Measurements from ENCODE around the gene RGS1. TPM values are rescaled to one million over a fixed set of nuclear protein-coding genes. Genes with fewer than 3 reads are reported as not detected.

RGS1 gene
- total and polyA plus RNA-seq, 4 donors = 13.1 to 107 (median 15.3) TPM

DNA sequence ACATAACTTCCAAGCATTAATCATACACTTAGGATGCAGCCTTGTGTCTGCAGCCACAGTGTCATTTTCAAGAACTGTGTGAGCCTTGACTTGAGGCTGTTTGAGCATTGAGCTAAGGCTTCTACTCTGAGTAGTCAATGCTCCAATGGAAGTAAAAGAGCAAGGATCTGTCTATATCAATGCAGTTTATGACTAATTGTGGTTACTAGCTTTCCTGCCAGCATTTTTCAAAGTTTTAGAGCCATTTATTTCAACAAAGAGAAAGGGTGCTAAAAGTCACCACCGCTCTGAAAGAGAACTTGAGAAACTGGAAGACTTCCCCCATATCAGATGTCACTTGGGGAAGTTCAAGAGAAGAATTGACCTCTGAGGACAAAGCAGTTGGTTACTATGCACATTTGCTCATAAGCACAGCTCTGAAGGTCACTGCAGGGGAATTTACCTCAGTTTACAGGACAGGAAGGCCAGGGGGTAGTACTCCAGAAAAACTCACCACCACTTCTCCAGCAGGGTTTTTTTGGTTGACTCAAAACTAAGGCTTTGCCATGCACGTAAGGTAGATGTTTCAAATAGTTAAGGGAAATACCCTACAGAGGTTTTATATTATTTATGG is 24.5 kb upstream of the RGS1 start:
- no peak overlapping the region for H3K4me3 ChIP-seq (ENCODE audit: low read depth, low read length)
- DNase-seq (ENCODE audit: low read depth in 4 of 6, low spot score in 6 of 6) = no peak
- H3K9me3 ChIP-seq (ENCODE audit: control insufficient read depth, insufficient read depth, low read length) = no peaks in the 10 kb centered on the region
- WGBS (ENCODE audit: insufficient coverage) = no CpG with 5 or more reads among the region's 2 CpGs
- H3K36me3 ChIP-seq (ENCODE audit: control insufficient read depth, insufficient read depth, low read length) = no peaks in the 10 kb centered on the region
- no peak overlapping the region for H3K27ac ChIP-seq (ENCODE audit: low read depth, low read length)
- H3K27me3 ChIP-seq (ENCODE audit: control insufficient read depth, insufficient read depth, low read length) = no peaks in the 10 kb centered on the region
- H3K4me1 ChIP-seq (ENCODE audit: control insufficient read depth, insufficient read depth, low read length) = no peaks in the 10 kb centered on the region

DNA sequence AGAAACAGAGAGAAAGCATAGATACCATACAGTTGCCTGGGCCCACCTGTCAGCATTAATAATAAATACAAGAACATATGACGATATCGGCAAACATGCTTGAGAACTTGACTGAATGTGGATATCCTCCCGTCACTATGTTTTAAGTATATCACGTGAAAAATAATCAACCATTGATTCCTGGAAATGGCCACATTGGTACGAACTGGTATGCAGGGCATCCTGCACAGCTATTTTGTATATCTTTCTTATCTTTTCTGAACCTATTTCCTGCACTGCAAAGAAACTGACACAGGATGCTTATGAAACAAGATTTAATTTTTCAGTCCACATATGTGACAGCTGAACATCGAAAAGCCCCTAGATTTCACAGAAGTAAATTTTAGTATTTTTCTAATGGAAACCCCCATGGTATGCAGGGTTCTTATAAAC is 22.8 kb upstream of the RGS1 start:
- Histone ChIP-seq H3K36me3 (ENCODE audit: control insufficient read depth, insufficient read depth, low read length) (no peaks in the 10 kb centered on the region), H3K9me3 (ENCODE audit: control insufficient read depth, insufficient read depth, low read length) (no peaks in the 10 kb centered on the region), H3K27me3 (ENCODE audit: control insufficient read depth, insufficient read depth, low read length) (no peaks in the 10 kb centered on the region), H3K4me3 (ENCODE audit: low read depth, low read length) (no peak overlapping the region), H3K4me1 (ENCODE audit: control insufficient read depth, insufficient read depth, low read length) (no peaks in the 10 kb centered on the region), H3K27ac (ENCODE audit: low read depth, low read length) (no peak overlapping the region)
- no peak for DNase-seq (ENCODE audit: low read depth in 4 of 6, low spot score in 6 of 6)
- 100% methylated on average over 3 of the region's 6 CpGs for WGBS (ENCODE audit: insufficient coverage)

DNA sequence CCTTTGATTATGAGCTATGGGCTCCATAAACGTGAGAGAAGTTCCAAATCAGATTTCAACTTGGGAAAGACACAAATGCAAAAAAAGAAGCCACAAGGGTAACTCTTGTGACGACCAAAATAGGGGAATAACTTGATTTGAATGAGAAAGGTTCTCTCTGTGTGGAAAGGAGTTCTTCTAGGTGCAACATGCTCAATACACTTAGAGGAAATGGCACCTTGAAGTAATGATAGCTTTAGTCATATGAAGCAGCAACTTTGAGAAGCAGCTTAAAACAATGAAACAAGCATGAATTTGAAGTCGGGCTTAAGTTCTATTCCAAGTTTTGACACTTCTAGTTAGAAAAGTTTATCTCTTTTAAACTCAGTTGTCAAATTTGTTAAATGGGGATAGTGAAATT is 21.8 kb upstream of the RGS1 start:
- H3K4me1 ChIP-seq (ENCODE audit: control insufficient read depth, insufficient read depth, low read length) = no peaks in the 10 kb centered on the region
- WGBS (ENCODE audit: insufficient coverage) = 76% methylated on average over 2 of the region's 3 CpGs
- H3K27ac ChIP-seq (ENCODE audit: low read depth, low read length) = no peak overlapping the region
- H3K4me3 ChIP-seq (ENCODE audit: low read depth, low read length) = no peak overlapping the region
- H3K9me3 ChIP-seq (ENCODE audit: control insufficient read depth, insufficient read depth, low read length) = no peaks in the 10 kb centered on the region
- H3K27me3 ChIP-seq (ENCODE audit: control insufficient read depth, insufficient read depth, low read length) = no peaks in the 10 kb centered on the region
- H3K36me3 ChIP-seq (ENCODE audit: control insufficient read depth, insufficient read depth, low read length) = no peaks in the 10 kb centered on the region
- no peak for DNase-seq (ENCODE audit: low read depth in 4 of 6, low spot score in 6 of 6)

DNA sequence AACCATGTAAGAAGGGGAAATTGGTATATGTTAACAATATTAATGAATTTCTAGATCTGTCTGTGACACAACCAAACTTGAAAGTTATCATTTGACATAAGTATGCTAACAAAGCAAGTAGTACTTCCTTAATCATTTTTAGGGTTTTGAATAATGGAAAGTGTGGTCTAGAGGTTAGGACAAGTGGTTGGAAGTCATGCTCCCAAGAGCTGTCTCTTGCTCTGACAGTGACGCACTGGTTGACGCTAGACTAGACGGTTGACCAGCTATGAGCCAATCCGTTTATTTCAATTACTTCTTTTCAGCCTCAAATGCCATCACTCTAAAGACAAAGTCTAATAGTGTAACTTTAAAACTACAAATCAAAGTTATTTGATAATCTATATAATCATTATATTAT is 20.7 kb upstream of the RGS1 start:
- H3K27me3 ChIP-seq (ENCODE audit: control insufficient read depth, insufficient read depth, low read length) = no peaks in the 10 kb centered on the region

DNA sequence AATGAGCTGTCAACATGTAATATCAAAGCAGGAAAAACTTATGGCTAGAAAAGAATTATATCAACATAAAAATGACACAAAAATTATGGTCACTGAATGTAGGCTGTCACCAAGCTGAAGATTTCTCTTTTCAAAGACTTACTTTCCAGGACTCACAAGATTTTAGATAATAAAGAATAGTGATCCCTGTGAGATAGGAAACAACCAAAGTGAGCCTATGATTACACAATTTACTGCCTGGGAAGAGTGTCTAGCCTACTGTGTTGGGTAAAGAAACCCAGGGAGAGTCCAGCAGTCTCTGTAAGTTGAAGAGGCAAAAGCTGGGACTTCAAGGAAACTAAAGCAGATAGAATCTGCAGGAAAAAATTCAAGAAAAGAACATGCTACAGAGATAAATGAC is 20.2 kb upstream of the RGS1 start:
- Histone ChIP-seq H3K4me3 (ENCODE audit: low read depth, low read length) (no peak overlapping the region), H3K27ac (ENCODE audit: low read depth, low read length) (no peak overlapping the region), H3K36me3 (ENCODE audit: control insufficient read depth, insufficient read depth, low read length) (no peaks in the 10 kb centered on the region), H3K27me3 (ENCODE audit: control insufficient read depth, insufficient read depth, low read length) (no peaks in the 10 kb centered on the region), H3K9me3 (ENCODE audit: control insufficient read depth, insufficient read depth, low read length) (no peaks in the 10 kb centered on the region), H3K4me1 (ENCODE audit: control insufficient read depth, insufficient read depth, low read length) (no peaks in the 10 kb centered on the region)
- no peak for DNase-seq (ENCODE audit: low read depth in 4 of 6, low spot score in 6 of 6)

More for the DNA sequence above, 20.7 kb upstream of the RGS1 start:
- no peak for DNase-seq (ENCODE audit: low read depth in 4 of 6, low spot score in 6 of 6)
- WGBS (ENCODE audit: insufficient coverage) = no CpG with 5 or more reads among the region's 4 CpGs
- H3K27ac ChIP-seq (ENCODE audit: low read depth, low read length) = no peak overlapping the region
- no peaks in the 10 kb centered on the region for H3K4me1 ChIP-seq (ENCODE audit: control insufficient read depth, insufficient read depth, low read length)
- H3K4me3 ChIP-seq (ENCODE audit: low read depth, low read length) = no peak overlapping the region
- no peaks in the 10 kb centered on the region for H3K36me3 ChIP-seq (ENCODE audit: control insufficient read depth, insufficient read depth, low read length)
- no peaks in the 10 kb centered on the region for H3K9me3 ChIP-seq (ENCODE audit: control insufficient read depth, insufficient read depth, low read length)

DNA sequence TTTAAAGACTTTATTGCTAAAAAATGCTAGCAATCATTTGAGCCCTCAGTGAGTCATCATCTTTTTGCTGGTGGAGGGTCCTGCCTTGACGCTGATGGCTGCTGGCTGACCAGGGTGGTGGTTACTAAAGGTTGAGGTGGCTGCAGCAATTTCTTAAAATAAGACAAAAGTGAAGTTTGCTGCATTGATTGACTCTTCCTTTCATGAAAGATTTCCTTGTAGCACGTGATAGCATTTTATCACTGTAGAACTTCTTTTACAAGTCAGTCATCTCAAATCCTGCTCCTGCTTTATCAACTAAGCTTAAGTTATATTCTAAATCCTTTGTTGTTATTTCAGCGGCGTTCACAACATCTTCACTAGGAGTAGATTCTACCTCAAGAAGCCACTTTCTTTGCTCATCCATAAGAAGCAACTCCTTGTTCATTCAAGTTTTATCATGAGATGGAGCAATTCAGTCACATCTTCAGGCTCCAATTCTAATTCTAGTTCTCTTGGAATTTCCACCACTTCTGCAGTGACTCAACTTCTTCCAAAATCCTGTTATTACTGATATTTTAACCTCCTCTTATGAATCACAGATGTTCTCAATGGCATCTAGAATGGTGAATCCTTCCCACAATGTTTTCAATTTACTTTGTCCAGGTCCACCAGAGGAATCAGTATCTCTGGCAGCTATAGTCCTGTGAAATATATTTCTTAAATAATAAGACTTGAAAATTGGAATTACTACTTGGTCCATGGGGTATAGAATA is 17.6 kb upstream of the RGS1 start:
- no peak for DNase-seq (ENCODE audit: low read depth in 4 of 6, low spot score in 6 of 6)
- Histone ChIP-seq H3K27me3 (ENCODE audit: control insufficient read depth, insufficient read depth, low read length) (no peaks in the 10 kb centered on the region), H3K4me3 (ENCODE audit: low read depth, low read length) (no peak overlapping the region), H3K4me1 (ENCODE audit: control insufficient read depth, insufficient read depth, low read length) (no peaks in the 10 kb centered on the region), H3K36me3 (ENCODE audit: control insufficient read depth, insufficient read depth, low read length) (no peaks in the 10 kb centered on the region), H3K27ac (ENCODE audit: low read depth, low read length) (no peak overlapping the region), H3K9me3 (ENCODE audit: control insufficient read depth, insufficient read depth, low read length) (no peaks in the 10 kb centered on the region)
- 100% methylated on average over 2 of the region's 4 CpGs for WGBS (ENCODE audit: insufficient coverage)

DNA sequence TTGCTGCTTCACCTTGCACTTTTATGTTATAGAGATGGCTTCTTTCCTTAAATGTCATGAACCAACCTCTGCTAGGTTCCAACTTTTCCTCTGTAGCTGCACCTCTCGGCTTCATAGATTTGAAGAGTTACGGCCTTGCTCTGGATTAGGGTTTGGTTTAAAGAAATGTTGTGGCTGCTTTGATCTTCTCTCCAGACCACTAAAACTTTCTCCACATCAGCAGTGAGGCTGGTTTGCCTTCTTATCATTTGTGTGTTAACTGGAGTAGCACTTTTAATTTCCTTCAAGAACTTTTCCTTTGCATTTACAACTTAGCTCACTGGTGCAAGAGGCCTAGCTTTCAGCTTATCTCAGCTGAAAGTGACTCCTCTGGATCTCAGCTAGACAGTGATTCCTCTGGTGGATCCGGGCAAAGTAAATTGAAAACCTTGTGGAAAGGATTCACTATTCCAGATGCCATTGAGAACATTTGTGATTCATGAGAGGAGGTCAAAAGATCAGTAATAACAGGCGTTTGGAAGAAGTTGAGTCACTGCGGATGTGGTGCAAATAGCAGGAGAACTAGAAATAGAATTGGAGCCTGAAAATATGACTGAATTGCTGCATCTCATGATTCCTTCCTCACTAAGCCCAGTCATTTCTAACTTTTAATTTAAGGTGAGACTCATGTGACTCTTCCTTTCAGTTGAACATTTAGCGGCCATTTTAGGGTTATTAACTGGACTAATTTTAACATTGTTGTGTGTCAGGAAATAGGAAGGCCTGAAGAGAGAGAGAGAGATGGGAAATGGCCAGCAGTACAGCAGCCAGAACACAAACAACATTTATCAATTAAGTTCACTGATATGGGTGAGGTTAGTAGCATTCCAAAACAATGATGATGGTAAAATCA is 16.2 kb upstream of the RGS1 start:
- 100% methylated on average over 2 of the region's 6 CpGs for WGBS (ENCODE audit: insufficient coverage)
- H3K27me3 ChIP-seq (ENCODE audit: control insufficient read depth, insufficient read depth, low read length) = no peaks in the 10 kb centered on the region
- H3K4me3 ChIP-seq (ENCODE audit: low read depth, low read length) = no peak overlapping the region
- H3K4me1 ChIP-seq (ENCODE audit: control insufficient read depth, insufficient read depth, low read length) = no peaks in the 10 kb centered on the region
- no peaks in the 10 kb centered on the region for H3K36me3 ChIP-seq (ENCODE audit: control insufficient read depth, insufficient read depth, low read length)
- H3K27ac ChIP-seq (ENCODE audit: low read depth, low read length) = no peak overlapping the region
- no peaks in the 10 kb centered on the region for H3K9me3 ChIP-seq (ENCODE audit: control insufficient read depth, insufficient read depth, low read length)
- no peak for DNase-seq (ENCODE audit: low read depth in 4 of 6, low spot score in 6 of 6)

DNA sequence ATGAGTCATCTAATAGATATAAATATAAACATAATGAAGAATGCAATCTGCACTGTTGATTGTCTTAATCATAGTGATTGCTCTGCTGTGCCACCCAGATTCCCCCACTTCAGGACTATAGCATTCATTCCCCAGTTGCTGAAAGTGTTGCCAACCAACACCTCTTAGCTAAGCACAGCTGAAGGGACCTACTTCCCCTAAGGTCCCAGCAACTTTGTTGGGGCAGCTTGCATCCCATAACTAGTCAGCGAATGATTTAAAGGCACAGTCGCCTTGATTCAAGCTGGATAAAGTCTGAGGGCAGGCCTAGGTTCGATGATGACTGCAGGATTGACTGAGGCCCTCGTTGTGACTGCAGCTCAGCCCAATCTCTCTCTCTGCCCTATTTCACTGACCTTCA is 14.3 kb upstream of the RGS1 start:
- no peaks in the 10 kb centered on the region for H3K36me3 ChIP-seq (ENCODE audit: control insufficient read depth, insufficient read depth, low read length)
- no peak for DNase-seq (ENCODE audit: low read depth in 4 of 6, low spot score in 6 of 6)
- no peaks in the 10 kb centered on the region for H3K27me3 ChIP-seq (ENCODE audit: control insufficient read depth, insufficient read depth, low read length)
- no peak overlapping the region for H3K4me3 ChIP-seq (ENCODE audit: low read depth, low read length)
- no peaks in the 10 kb centered on the region for H3K9me3 ChIP-seq (ENCODE audit: control insufficient read depth, insufficient read depth, low read length)
- 90% methylated on average over 4 of the region's 4 CpGs for WGBS (ENCODE audit: insufficient coverage)
- H3K4me1 ChIP-seq (ENCODE audit: control insufficient read depth, insufficient read depth, low read length) = no peaks in the 10 kb centered on the region
- H3K27ac ChIP-seq (ENCODE audit: low read depth, low read length) = no peak overlapping the region

DNA sequence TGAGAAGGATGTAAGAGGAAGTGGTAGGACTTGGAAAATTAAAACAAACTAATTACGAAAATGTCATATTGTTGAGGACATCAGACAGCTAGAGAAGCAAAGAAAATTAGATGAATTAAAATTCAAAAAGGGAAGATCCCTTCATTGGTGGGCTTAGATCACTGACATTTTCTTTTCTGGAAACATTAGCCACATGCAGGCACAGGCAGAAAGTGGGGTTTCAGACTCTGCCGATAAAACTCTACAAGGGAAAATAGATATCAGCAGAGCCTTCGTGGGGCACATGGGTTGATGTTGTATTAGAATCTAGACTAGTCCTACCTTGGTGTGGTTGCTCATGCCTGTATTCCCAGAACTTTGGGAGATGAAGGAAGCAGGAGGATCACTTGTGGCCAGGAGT is 12.4 kb upstream of the RGS1 start:
- H3K36me3 ChIP-seq (ENCODE audit: control insufficient read depth, insufficient read depth, low read length) = no peaks in the 10 kb centered on the region
- no peak for DNase-seq (ENCODE audit: low read depth in 4 of 6, low spot score in 6 of 6)
- WGBS (ENCODE audit: insufficient coverage) = 100% methylated on average over 3 of the region's 3 CpGs
- no peak overlapping the region for H3K4me3 ChIP-seq (ENCODE audit: low read depth, low read length)
- H3K27ac ChIP-seq (ENCODE audit: low read depth, low read length) = no peak overlapping the region
- H3K9me3 ChIP-seq (ENCODE audit: control insufficient read depth, insufficient read depth, low read length) = no peaks in the 10 kb centered on the region
- no peaks in the 10 kb centered on the region for H3K27me3 ChIP-seq (ENCODE audit: control insufficient read depth, insufficient read depth, low read length)
- no peaks in the 10 kb centered on the region for H3K4me1 ChIP-seq (ENCODE audit: control insufficient read depth, insufficient read depth, low read length)

All from spinal cord (tissue), 10 donors.